Natural killer cell treated with Interleukin-12 subunit alpha and Interleukin-12 subunit beta and Interleukin-15 and Interleukin-18, amount 100 ng/mL, for 72 hours (primary cell): ENCODE data around the gene SHISA6. TPM values are rescaled to one million over a fixed set of nuclear protein-coding genes. Genes with fewer than 3 reads are reported as not detected.

Source experiments
- ATAC-seq, 2 donors: fragments of 150-1000 bp; cut with Tn5 transposase in 1 of 2; sonication (Bioruptor Pico), chemical (Tn5 transposase) in 1 of 2; 2 replicates each; pipeline ENCODE4 v1.10.0; 2021
- DNase-seq: peaks from one replicate; pipeline ENCODE4 v3.0.0; 2022; ENCODE audit warnings: low spot score
- H3K27ac Mint-ChIP-seq, 2 donors: 1 replicate in 1 of 2; 2 replicates in 1 of 2; pipeline ENCODE4 v1.8.0; 2022; ENCODE audit warnings: mixed read lengths in 2 of 2, mild to moderate bottlenecking in 1 of 2, moderate library complexity in 1 of 2
- H3K27me3 Mint-ChIP-seq, 2 donors: 1 replicate in 1 of 2; 2 replicates in 1 of 2; pipeline ENCODE4 v1.8.0; 2022; ENCODE audit warnings: mixed read lengths in 2 of 2
- H3K36me3 Mint-ChIP-seq: one replicate; pipeline ENCODE4 v1.8.0; 2022; ENCODE audit warnings: mixed read lengths
- H3K4me1 Mint-ChIP-seq, 2 donors: 1 replicate in 1 of 2; 2 replicates in 1 of 2; pipeline ENCODE4 v1.8.0; 2022; ENCODE audit warnings: low read depth in 2 of 2, mixed read lengths in 2 of 2, mild to moderate bottlenecking in 1 of 2
- H3K4me3 Mint-ChIP-seq: one replicate; pipeline ENCODE4 v1.8.0; 2022; ENCODE audit warnings: mixed read lengths
- H3K9me3 Mint-ChIP-seq: 2 replicates; pipeline ENCODE4 v1.8.0; 2022; ENCODE audit warnings: mixed read lengths
- total RNA-seq, 2 donors: library from RNA; stranded (reverse); gene quantifications; one replicate each; pipeline ENCODE4 v1.2.3, GENCODE V29; 2022

SHISA6 gene
- total RNA-seq, 2 donors from 2014 or later, result not detected

GRCh38 chr17:11487469-11487868 is 246.5 kb downstream of the SHISA6 start:
- H3K27me3 Mint-ChIP-seq, result no peaks in the 10 kb centered on the region
- ATAC-seq, result no peak
- H3K36me3 Mint-ChIP-seq, result no peaks in the 10 kb centered on the region
- H3K4me1 Mint-ChIP-seq, result no peaks in the 10 kb centered on the region
- peaks cover 11% of the 10 kb centered on the region for H3K9me3 Mint-ChIP-seq
- H3K27ac Mint-ChIP-seq, result no peak overlapping the region
- DNase-seq, result no peak
- no peak overlapping the region for H3K4me3 Mint-ChIP-seq

- no peak overlapping the region for H3K27ac Mint-ChIP-seq
- ATAC-seq, result no peak
These were observed 247.4 kb downstream of the SHISA6 start for GRCh38 chr17:11488407-11488806.

GRCh38 chr17:11490171-11490755 is 249.2 kb downstream of the SHISA6 start:
- H3K9me3 Mint-ChIP-seq, result peaks cover 12% of the 10 kb centered on the region
- no peaks in the 10 kb centered on the region for H3K27me3 Mint-ChIP-seq
- ATAC-seq (no peak), DNase-seq (no peak)
- no peaks in the 10 kb centered on the region for H3K4me1 Mint-ChIP-seq
- H3K27ac Mint-ChIP-seq, result no peak overlapping the region
- H3K36me3 Mint-ChIP-seq, result no peaks in the 10 kb centered on the region
- no peak overlapping the region for H3K4me3 Mint-ChIP-seq

More at GRCh38 chr17:11488407-11488806, 247.4 kb downstream of the SHISA6 start:
- no peaks in the 10 kb centered on the region for H3K27me3 Mint-ChIP-seq
- no peak for DNase-seq
- H3K36me3 Mint-ChIP-seq, result no peaks in the 10 kb centered on the region
- peaks cover 11% of the 10 kb centered on the region for H3K9me3 Mint-ChIP-seq
- no peak overlapping the region for H3K4me3 Mint-ChIP-seq
- no peaks in the 10 kb centered on the region for H3K4me1 Mint-ChIP-seq

- H3K27me3 Mint-ChIP-seq, result no peaks in the 10 kb centered on the region
- no peak overlapping the region for H3K27ac Mint-ChIP-seq
- H3K9me3 Mint-ChIP-seq, result peaks cover 23% of the 10 kb centered on the region
- H3K4me1 Mint-ChIP-seq, result no peaks in the 10 kb centered on the region
- H3K4me3 Mint-ChIP-seq, result no peak overlapping the region
- ATAC-seq (peak in 1 of 2 donors; percentile 24), DNase-seq (no peak)
- no peaks in the 10 kb centered on the region for H3K36me3 Mint-ChIP-seq
These were observed 251.5 kb downstream of the SHISA6 start for GRCh38 chr17:11492511-11492910.

DNA sequence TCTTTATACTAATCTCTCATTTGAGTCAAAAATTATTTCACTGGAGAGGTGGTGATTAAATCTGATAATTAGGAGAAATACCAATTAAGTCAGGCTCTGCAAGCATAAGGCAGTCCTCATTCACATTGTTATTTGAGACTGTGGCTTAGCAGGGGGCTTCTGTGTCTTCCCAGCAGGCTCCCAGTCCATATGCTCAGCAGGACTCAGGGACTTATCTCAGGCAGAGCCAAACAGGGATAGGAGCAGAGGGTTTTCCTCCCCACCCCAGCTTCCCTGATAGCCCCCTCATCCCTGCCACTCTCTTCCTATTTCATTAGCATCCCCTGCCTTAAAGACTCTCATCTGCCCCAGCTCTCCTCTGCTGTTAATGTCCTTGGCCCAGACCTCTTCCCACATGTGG is 252.9 kb downstream of the SHISA6 start:
- H3K4me3 Mint-ChIP-seq, result no peak overlapping the region
- H3K36me3 Mint-ChIP-seq, result no peaks in the 10 kb centered on the region

GRCh38 chr17:11495613-11496012 is 254.6 kb downstream of the SHISA6 start:
- Mint-ChIP-seq H3K4me3 (no peak overlapping the region), H3K4me1 (no peaks in the 10 kb centered on the region), H3K27me3 (no peaks in the 10 kb centered on the region), H3K9me3 (peaks cover 21% of the 10 kb centered on the region), H3K36me3 (no peaks in the 10 kb centered on the region), H3K27ac (no peak overlapping the region)
- DNase-seq, result no peak
- ATAC-seq, result no peak

More for the DNA sequence above, 252.9 kb downstream of the SHISA6 start:
- Mint-ChIP-seq H3K9me3 (peaks cover 28% of the 10 kb centered on the region), H3K27me3 (no peaks in the 10 kb centered on the region), H3K4me1 (no peaks in the 10 kb centered on the region), H3K27ac (no peak overlapping the region)
- no peak for DNase-seq
- no peak for ATAC-seq

DNA sequence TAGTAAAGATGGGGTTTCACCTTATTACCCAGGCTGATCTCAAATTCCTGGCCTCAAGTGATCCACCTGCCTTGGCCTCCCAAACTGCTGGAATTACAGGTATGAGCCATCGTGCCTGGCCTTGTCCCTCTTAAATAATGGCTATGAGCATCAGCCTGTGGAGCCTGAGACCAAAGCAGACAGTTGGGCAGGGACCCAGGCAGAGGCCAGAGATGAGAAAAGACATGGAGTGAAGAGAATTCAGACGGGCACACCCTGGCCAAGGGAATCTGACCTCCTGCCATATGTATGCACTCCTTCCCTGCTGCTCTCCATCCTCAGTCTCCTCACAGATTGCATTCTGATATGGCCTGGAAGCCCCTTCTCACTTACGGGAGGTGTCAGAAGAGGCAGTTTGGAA is 258.9 kb downstream of the SHISA6 start:
- Mint-ChIP-seq H3K4me1 (no peaks in the 10 kb centered on the region), H3K36me3 (peaks cover 6% of the 10 kb centered on the region), H3K4me3 (no peak overlapping the region), H3K27ac (no peak overlapping the region), H3K9me3 (peaks cover 26% of the 10 kb centered on the region), H3K27me3 (no peaks in the 10 kb centered on the region)
- DNase-seq (no peak), ATAC-seq (no peak)

GRCh38 chr17:11503308-11504035 is 262.5 kb downstream of the SHISA6 start:
- Mint-ChIP-seq H3K27me3 (no peaks in the 10 kb centered on the region), H3K4me1 (no peaks in the 10 kb centered on the region), H3K9me3 (peaks cover 12% of the 10 kb centered on the region), H3K27ac (no peak overlapping the region), H3K4me3 (no peak overlapping the region), H3K36me3 (peaks cover 6% of the 10 kb centered on the region)
- DNase-seq (no peak), ATAC-seq (no peak)

DNA sequence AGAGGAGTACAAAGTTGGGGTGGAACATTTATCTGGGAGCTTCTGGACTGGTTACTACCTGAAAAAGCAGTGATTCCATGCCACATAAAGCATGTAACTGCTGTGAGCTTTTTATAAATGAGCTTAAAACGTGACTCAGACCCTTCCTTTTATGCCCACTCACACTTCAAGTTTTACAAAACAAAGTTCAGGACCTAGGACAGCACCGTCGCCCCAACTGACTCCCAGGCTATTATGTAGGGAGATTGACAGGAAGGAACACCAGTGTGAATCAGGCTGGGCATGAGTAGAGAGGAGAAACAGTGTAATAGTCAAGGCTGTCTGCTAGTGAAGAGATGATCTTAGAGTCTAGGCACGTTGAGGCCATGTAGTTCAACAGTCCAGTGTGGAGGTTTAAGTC is 265.6 kb downstream of the SHISA6 start:
- ATAC-seq (no peak), DNase-seq (no peak)
- H3K4me3 Mint-ChIP-seq, result no peak overlapping the region
- peaks cover 8% of the 10 kb centered on the region for H3K9me3 Mint-ChIP-seq
- H3K36me3 Mint-ChIP-seq, result peaks cover under 1% of the 10 kb centered on the region
- H3K27ac Mint-ChIP-seq, result no peak overlapping the region
- no peaks in the 10 kb centered on the region for H3K4me1 Mint-ChIP-seq
- no peaks in the 10 kb centered on the region for H3K27me3 Mint-ChIP-seq

DNA sequence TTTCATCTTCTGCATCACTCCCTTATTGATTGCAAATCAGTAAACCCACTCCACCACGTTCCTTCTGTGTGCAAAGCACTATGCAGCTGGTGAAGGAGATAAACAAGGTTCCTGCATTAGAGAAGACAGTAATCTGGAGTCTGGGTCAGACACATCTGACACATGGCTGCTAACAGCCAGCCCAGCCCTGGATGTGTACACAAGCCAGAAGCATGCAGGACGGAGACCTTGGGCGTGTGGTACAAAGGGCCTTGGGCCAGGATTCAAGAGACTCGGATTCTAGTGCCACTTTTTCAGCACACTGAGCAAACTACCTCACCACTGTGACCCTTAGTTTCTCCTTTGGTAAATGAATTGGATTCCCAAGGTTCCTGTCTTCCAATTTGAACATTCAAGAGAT is 270.7 kb downstream of the SHISA6 start:
- Mint-ChIP-seq H3K27me3 (no peaks in the 10 kb centered on the region), H3K4me1 (no peaks in the 10 kb centered on the region), H3K27ac (no peak overlapping the region), H3K4me3 (no peak overlapping the region), H3K9me3 (peaks cover 2% of the 10 kb centered on the region), H3K36me3 (no peaks in the 10 kb centered on the region)
- no peak for DNase-seq
- no peak for ATAC-seq

DNA sequence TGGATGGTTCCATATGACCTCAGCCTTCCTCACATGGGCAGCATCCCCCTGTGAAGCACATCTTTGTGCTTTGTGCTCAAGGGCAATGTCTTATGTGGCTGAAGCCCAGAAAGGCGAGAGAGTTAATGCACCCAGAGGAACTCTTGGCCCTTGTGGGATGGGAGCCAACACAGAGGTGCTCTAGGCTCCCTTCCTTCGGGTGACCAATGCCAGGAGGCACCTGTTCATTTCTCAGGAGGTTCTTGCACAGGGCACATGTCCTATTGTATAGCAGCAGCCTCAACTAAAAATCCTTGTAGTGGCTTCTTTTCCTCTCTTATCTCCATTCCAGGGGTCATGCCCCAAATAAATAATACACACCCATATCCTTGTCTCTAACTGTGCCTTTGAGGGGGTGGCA is 273.6 kb downstream of the SHISA6 start:
- Mint-ChIP-seq H3K27me3 (no peaks in the 10 kb centered on the region), H3K4me3 (no peak overlapping the region), H3K27ac (no peak overlapping the region), H3K4me1 (no peaks in the 10 kb centered on the region), H3K9me3 (peaks cover 2% of the 10 kb centered on the region), H3K36me3 (no peaks in the 10 kb centered on the region)
- ATAC-seq (no peak), DNase-seq (no peak)

- Mint-ChIP-seq H3K4me1 (no peaks in the 10 kb centered on the region), H3K27ac (no peak overlapping the region), H3K9me3 (peaks cover 2% of the 10 kb centered on the region), H3K36me3 (no peaks in the 10 kb centered on the region), H3K27me3 (no peaks in the 10 kb centered on the region), H3K4me3 (no peak overlapping the region)
- DNase-seq (no peak), ATAC-seq (no peak)
These were observed 274.1 kb downstream of the SHISA6 start for GRCh38 chr17:11514981-11515680.

GRCh38 chr17:11515901-11516300 is 274.9 kb downstream of the SHISA6 start:
- Mint-ChIP-seq H3K36me3 (no peaks in the 10 kb centered on the region), H3K27me3 (no peaks in the 10 kb centered on the region)
- no peak for ATAC-seq

GRCh38 chr17:11535231-11535630 is 294.2 kb downstream of the SHISA6 start:
- Mint-ChIP-seq H3K9me3 (peaks cover 20% of the 10 kb centered on the region), H3K4me3 (no peak overlapping the region), H3K27me3 (no peaks in the 10 kb centered on the region), H3K27ac (no peak overlapping the region), H3K4me1 (no peaks in the 10 kb centered on the region), H3K36me3 (peaks cover 4% of the 10 kb centered on the region)
- no peak for DNase-seq
- ATAC-seq, result no peak

More at GRCh38 chr17:11515901-11516300, 274.9 kb downstream of the SHISA6 start:
- no peak for DNase-seq
- Mint-ChIP-seq H3K27ac (no peak overlapping the region), H3K9me3 (peaks cover 2% of the 10 kb centered on the region), H3K4me3 (no peak overlapping the region), H3K4me1 (no peaks in the 10 kb centered on the region)
